Pons (tissue), 1 donor: ENCODE data around the gene NXN.
"Not testable (repeated sequence)": the region's sequence is repeated elsewhere in the genome, so short reads cannot be mapped to it uniquely, and the experiment has no call there.

Experiments
- DNase-seq: peaks from one replicate; pipeline ENCODE4 v3.0.0-alpha.2; 2016; ENCODE audit warnings: low spot score

NXN gene

DNA sequence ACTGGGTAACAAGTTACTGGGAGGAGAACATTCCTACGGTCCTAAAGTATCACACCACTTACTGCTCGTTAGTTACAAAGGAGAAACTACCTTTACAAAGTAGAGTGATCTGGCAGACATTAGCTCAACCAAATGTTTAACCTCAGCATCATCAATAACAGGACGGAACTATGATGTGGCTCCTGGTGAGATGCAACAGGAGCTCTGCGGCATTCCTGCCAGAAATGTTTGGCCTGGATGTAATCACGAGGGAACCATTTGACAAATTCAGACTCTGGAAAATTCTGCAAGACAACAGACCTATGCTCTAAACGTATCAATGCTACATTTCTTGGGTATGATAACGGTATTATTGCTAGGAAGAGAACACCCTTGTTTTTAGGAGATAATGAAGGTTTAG, 117.0 kb downstream of the NXN start:
- no peak for DNase-seq

DNA sequence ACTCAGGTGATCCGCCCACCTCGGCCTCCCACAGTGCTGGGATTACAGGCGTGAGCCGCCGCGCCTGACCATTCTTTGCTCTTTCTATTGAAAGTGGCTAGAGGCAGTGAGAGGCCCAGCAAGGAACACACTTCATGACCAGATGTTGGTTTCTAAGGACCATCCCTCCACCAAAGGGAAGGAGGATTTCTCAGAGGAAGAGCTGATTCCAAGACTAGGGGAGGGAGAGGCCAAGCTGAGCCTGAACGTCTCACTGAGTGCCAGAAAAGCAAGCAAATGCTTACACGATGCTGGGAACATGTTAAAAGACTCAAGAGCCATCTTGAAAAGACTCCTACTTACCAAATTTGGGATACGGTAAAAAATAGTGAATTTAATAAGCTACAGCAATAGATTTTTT, 118.2 kb downstream of the NXN start:
- no peak for DNase-seq

DNA sequence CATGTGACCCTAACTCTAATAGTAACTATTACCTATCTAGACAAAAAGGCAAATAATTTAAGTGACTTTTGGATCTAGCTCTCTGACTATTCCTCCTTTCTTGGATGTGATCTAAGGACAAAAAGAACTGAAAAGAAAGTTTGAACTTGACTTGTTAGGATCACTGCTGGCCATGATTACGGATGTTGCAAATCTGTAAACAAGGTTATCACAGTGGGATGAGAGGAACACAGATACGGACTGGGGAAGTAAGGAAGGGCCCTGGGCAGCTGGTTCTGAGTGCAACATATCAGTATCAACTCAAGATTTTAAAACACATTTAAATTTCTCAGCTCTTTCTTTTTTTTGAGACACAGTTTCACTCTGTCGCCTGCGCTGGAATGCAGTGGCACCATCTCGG, 118.8 kb downstream of the NXN start:
- no peak for DNase-seq

DNA sequence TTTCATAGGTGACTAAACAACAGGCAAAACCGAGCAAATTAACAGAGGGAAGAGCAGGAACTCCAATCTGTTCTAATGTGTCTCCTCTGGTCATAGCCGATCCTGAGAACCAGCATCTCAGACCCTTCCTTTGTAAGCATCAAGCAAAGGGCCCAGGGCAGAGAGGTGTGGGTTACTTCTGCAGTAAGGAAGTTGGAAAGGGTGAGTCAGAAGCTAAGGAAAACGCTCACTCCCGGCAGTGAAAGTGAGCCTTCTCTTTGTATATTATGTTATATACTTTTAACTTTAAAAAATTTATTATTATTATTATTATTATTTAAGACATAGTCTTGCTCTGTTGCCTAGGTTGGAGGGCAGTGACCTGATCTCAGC, 119.8 kb downstream of the NXN start:
- no peak for DNase-seq

DNA sequence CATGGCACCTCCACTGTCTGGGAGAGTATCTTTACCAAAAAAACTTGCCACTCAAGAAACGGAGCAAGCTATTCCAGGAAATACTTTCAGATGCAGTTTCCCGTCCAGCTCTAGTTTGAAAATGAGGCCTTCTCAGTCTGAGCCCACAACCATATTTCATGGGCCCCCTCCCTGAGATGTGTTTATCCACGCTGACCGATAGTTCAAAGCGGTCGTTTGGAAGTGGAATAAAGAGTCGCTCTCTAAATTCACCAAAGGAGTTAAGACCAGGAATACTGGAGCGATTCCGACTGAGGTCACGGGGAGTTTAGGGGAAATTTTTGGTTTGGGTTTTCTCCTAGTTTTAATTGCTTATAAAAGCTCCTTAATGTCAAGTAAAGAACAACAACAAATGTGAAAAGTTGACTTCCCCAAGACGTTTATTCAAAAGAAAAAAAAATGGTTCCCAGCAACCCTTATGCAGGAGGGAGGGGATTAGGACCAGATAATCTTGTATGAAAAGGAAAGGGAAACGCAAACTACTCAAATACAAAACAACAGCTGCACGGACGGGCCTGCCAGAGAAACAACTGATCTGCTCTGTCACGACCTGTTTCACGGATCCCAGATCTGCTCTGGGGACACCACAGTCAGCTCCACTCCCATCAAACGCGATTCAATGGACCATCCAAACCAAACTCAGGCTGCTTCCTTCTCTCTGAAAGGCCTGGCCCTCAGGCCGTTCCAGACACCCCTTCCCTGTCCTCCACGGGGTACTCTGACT, 120.3 kb downstream of the NXN start:
- no peak for DNase-seq

DNA sequence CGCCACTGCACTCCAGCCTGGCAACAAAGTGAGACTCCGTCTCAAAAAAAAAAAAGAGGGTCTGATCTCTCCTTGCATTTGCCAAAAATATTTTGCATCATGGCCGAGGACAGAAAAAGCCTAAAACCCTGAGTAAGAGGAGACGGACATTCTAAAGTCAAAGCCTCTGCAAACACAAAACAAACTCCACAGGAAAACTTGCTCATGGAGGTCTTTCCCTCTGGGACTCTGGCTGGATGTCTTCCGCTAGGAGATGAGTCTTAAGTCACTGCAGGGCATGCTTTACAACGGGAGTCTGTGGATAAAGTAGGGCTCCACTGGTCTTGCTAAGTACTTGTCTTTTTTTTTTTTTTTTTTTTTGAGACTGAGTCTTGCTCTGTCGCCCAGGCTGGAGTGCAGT, 123.4 kb downstream of the NXN start:
- no peak for DNase-seq

DNA sequence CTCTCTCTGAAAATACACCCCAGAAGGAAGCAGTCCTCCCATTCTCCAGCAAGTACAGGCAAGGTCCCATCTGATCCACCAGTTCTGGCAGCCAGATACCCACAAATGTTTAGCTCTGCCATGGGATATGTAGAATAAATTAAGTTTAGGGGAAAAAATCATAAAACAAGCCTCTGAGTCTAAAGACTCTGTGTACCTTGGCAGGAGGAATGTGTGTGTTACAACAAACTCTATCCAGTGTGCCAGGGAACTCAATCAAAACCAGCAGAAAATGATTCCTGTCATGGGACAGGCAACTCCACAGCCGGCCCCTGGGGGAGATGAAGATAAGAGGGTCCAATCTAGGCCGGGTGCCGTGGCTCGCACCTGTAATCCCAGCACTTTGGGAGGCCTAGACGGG, 124.0 kb downstream of the NXN start:
- no peak for DNase-seq

DNA sequence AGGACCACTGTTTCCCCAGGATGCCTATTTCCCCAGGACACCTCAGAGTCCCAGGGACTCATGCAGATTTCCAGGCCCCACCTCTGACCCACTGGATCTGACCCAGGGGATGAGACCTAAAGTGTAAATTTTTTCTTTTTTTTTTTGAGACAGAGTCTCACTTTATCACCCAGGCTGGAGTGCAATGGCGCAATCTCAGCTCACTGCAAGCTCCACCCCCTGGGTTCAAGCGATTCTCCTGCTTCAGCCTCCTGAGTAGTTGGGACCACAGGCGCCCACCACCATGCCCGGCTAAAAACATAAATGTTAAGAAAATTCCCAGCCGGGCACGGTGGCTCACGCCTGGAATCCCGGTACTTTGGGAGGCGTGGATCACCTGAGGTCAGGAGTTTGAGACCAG, 126.7 kb downstream of the NXN start:
- DNase-seq: not testable (repeated sequence)

DNA sequence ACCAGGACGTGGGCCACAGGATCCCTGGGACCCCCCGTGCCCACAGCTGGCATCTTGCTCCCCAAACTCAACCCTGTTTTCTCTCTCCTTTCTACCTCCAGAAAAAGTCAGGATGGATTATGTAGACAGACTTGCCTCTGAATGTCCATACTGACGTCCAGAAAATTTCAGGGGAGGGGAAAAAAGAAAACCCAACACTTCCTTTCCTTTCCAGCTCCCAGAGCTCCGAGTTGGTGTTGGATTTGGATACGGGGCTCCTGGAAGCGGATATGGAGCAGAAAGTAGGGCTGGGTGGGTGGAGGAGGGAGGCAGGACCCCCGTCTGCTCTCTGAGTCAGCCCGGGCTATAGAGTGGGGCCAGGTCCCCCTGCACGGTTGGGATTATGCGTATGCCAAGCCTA, 127.2 kb downstream of the NXN start:
- DNase-seq: no peak

DNA sequence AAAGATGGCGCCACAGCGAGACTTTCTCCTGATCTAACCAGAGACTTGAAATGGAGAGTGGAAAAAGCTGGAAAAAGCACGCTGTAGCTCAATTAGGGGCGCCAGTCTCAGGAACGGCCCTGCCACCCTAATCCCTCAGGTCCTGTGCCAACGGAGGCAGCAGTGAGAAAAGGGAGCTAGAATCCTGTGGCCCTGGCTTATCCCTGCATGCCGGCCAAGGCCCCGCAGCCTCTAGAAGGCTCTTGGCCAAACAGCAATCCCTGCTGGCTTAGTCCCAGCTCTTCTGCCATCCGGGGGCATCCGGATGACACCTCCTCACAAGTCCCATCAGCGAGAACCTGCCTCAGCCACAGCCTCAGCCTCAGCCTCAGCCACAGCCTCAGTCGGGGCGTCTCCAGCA, 127.7 kb downstream of the NXN start:
- DNase-seq: no peak

DNA sequence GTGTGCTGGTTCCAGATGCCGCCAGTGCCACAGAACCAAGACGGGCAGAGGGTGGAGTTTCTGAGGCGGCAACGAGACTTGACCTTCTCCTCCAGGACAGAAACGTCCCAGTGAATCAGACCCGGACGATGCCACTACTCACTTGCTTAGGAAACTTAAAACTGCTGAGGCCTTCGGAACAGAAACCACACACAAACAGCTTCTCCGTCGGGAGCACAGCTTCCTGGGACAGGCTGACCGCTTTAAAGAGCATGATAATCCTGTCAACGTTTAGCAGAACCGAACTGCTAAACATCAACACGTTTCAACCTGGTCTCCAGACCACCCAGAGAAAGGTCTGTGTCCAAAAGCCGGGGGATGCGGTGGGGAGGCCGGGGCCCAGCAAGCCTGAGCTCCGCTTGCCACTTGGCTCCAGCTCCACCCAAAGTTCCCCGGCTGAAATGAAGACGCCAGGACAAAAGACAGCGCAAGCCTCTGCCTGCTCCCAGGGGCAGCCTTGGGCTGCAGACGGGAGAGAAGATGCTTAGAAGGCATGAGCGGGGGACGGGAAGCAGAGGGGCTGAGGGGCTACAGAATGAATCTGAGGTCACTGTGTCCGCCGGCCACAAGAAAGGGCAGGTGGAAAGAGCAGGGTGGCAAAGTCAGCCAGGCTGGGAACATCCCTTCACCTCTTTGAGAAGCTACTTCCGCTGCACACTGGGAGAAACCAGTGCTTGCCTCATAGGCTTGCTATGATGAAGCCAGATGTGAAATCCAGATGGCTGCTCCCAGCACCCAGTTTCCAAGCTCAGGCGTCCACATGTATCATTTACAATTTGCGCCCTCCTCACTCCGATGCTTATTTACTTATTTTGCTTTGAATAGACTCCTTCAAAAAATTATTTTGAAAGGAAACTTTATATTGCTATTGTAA, 128.5 kb downstream of the NXN start:
- DNase-seq: no peak

DNA sequence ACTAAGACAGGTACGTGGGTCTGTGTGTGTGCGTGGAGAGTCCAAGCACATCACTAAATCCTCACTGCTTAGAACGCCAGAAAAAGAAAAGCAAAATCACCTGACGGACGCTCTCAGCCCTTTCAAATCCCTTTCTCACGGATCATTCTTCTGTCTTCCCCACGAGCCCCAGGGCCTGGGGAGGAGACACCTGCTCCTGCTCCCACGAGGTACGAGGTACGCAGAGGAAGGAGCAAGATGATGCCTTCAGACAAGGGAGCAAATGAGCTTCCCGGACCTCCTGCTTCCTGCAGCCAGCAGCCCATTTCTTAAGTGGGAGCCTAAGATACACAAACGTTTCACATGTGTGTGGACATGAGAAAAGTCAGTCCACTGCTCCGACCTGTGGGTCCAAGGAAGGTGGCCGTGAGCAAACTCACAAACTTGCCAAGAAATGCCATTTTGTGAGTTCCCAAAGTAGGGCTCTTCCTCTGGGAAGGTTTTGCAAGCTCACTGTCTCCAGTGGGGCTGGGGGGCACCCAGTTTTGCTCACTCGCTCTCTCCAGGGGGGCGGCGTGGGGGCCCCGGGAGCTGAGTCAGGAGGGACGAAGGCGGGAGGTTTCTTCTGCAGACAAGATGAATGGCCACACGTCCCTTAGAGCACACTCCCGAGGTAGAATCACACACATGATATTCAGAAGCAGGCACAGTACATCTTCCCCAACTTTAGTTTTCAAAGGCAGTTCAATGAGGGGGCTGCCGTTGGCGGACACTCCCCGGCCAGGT, 129.3 kb downstream of the NXN start:
- no peak for DNase-seq

DNA sequence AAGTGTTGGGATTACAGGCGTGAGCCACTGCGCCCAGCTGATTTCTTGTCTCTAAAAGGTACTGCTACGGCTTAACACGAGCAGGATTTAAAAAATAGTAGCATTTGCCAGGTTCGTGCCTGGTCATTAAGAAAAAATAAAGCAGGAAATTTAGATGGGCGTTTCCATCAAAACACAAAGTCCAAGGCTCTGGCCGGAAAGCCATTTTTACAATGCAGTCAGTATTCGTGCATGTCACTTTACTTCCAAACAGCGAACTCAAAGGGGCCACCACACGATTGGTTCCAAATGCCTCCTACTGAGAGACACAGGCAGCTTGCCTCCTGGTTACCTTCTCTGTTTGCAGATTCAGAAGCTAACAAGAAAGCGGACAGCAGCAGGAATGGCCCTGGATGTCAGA, 131.2 kb downstream of the NXN start:
- DNase-seq: no peak

DNA sequence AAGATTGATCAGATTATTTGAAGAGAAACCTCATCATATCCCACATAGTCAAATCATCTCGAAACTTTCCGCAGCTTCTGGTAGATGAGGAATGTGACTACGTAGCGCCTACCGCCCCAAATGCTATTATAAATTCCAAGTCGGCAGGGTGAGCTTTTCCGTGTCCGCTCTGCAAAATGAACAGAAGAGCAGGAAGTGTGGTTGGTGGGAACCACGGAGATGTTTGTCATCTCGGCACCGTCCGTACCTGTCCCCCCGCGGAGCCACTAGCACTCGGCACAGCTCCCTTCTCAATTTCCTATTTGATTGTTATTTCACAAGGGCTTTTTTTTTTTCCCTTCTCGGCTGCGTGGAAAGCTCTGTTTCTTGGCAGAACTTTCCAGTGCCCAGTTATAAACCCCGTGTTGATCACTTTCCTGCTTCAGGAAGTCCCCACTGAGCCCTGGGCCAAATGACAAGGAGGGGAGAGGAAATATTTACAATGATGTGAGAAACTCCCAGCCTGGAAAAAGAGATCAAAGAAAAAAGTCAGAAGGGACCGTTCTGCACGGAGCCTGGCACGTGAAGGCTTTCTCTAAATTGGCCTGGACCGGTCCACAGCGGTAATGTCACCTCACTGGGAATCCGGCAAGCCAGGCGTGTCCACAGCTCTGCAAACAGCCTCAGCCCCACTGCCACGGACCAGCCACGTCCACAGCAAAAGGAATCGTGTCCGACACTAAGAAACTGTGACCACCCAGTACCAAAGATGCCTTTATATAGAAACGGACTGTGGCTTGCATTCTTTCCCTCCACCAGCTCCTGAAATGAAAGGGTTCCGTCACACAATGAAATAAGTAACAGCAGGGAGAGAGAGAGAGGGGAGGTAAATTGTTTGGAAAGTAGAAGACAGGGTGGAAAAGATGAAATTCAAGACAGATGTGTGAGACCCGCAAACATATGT, 132.4 kb downstream of the NXN start:
- DNase-seq: no peak

DNA sequence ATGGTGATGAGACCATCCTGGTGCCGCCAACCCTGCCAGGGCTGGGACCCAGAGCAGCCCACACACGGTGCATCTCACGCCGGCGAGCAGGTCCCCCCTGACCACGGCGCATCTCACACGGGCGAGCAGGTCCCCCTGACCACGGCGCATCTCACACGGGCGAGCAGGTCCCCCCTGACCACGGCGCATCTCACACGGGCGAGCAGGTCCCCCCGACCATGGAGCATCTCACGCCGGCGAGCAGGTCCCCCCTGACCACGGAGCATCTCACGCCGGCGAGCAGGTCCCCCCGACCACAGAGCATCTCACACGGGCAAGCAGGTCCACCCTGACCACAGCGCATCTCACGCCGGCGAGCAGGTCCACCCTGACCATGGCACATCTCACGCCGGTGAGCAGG, 138.3 kb downstream of the NXN start:
- DNase-seq: no peak

DNA sequence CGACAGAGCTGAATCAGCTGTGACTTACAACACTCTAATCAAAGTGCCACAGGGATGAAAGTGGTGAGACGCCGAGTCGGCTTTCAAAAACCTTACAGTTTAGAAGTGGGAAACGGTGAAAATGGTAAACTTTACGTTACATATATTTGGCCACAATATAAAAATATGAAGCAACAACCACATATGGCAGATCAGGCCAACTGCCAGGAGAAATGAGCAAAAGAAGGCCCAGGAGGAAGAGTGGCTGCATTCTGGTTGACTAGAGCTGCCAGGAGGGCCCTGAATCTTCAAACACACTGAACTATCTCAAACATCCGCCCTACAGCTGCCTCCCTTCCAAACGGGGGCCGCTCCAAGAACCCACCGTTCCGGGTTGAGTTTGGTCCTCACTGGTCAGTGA, 141.1 kb downstream of the NXN start:
- no peak for DNase-seq

DNA sequence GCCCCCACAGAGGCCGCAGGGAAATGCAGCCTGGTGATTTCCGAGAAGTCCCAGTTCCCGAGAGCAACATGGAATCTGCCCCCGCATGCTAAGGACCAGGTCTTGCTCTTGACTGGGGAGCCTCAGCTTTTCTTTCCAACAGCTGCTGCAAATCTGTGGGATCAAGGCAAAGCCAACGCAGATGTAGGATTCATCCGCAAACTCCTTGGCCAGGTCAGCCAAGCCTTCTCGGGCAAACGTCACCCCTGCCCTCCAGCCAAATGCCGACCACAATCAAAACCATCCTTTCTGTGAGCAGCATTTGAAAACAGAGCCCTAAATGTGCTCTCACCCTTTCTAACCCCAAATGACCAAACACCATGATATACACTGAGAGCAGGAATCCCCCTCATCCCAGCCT, 143.4 kb downstream of the NXN start:
- no peak for DNase-seq

DNA sequence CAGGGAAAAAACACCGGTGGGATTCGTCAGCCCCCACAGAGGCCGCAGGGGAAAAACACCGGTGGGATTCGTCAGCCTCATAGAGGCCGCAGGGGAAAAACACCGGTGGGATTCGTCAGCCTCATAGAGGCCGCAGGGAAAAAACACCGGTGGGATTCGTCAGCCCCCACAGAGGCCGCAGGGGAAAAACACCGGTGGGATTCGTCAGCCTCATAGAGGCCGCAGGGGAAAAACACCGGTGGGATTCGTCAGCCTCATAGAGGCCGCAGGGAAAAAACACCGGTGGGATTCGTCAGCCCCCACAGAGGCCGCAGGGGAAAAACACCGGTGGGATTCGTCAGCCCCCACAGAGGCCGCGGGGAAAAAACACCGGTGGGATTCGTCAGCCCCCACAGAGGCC, 143.9 kb downstream of the NXN start:
- not testable (repeated sequence) for DNase-seq

DNA sequence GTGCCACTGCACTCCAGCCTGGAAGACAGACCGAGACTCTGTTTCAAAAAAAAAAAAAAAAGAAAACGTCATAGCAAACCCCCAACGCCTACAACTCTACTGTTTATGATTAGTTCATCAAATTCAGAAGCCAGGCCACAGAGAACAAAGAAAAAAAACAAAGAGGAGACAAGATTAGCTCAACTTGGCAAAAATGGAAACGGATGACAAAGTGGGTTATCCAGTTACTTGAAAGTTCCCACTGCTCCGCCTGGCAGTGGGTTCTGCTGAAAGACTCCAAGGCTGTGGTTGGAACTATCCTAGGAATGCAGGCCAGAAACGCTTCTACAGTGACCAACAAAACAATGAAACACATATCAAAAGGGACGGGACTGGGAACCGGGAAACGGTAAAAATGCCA, 144.3 kb downstream of the NXN start:
- no peak for DNase-seq

DNA sequence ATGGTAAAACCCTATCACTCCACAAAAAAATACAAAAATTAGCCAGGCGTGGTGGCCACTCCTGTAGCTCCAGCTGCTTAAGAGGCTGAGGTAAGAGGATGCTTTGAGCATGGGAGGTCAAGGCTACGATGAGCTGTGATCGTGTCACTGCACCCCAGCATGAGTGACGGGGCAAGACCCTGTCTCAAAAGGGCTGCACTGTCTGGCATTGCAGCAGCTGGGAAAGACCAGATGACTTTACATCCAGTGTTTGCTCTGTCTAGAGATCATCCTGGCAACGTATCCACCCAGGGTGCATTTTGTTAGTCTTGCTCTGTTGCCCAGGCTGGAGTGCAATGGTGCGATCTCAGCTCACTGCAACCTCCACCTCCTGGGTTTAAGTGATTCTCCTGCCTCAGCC, 145.4 kb downstream of the NXN start:
- DNase-seq: no peak

DNA sequence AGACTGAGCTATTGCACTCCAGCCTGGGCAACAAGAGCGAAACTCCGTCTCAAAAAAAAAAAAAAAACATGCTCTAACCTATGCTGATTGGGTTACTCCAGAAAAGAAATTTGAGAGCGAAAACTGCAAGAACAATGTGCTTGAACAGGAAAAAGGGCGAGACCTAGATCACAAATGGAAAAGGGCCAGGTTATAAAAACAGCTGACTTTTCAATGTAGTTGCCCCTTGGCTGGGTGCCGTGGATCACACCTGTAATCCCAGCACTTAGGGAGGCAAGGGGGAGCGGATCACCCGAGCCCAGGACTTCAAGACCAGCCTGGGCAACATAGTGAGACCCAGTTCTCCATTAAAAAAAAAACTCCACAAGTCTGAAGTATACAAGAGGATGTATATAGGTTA, 148.6 kb downstream of the NXN start:
- no peak for DNase-seq

DNA sequence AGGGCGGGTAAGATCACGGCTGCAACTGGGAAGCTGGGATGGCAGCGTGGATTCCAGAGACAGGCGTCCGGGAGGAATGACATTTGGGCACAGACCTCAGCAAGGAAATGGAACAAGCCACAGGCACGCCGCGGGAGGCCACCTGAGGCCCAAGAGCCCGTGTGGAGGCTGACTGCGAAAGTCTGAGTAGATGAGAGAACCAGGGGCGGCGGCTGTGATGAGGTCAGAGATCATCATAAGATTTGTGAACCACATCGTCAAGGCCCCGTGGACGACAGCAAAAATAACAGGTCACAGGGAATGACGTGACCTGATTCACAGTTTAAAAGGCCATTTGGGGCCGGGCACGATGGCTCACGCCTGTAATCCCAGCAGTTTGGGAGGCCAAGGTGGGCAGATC, 149.2 kb downstream of the NXN start:
- DNase-seq: no peak
